GM19324 (cell line): Measurements from ENCODE around the gene PATL2.
"Not testable (repeated sequence)": the region's sequence is repeated elsewhere in the genome, so short reads cannot be mapped to it uniquely, and the experiment has no call there.

Experiments
- ATAC-seq: cut with Tn5 transposase; IDR thresholded peaks from one replicate; pipeline ENCODE4 v1.9.1; 2021; ENCODE audit warnings: mild to moderate bottlenecking, moderate library complexity; ENCODE audit not compliant: unreplicated experiment, low FRiP score

PATL2 gene

DNA sequence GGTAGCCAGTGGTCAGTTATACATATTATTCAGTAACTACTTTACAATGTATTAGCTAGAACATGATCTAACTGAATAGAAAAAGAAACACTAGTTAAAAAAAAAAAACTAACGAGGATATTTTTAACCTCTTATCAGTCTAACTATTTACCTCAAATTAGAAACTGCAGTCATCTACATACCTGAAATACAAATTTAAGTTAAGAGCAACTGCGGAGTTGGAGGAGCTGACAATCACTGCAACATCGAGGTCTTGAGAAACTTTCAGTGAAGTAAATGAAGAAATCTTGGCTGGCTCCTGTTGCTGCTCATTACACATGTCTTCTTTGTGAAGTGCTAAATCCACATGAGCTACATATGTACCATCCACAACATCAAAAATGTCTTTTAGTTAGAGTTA, 54.2 kb downstream of the PATL2 start:
- ATAC-seq: no peak

DNA sequence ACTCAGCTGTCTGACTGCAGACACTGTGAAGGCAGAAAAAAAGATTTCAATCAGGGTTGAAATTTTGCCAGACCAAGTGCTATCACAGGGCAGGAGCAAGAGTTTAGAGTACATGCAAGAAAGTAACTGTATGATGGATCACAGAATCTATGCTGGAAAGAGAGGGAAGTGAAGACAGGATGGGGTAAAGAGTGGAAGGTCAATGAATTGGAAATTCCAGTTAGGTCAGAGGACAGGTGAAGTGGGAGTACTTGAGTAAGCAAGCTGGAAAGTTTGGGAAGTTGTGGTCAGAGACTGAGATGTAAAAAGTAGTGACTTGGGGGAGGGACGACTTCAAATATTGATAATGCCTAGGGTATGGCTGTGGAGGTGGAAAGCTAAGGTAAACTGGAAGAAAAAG, 54.8 kb downstream of the PATL2 start:
- ATAC-seq: no peak

DNA sequence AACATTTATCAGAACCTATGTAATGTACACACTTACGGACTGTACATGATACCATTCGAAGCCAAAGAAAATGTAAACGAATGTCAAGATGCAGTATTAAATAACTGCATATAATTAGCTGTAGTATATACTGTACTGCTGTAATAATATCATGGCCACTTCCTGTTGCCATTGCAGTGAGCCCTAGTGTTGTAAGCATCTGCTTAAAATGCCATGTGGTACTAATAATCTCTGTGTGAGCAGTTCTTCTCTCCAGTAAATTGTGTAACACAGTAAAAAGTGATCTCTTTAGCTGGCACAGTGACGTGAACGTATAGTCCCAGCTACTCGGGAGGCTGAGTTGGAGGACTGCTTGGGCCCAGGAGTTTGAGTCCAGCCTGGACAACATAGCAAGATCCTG, 56.3 kb downstream of the PATL2 start:
- ATAC-seq: no peak

DNA sequence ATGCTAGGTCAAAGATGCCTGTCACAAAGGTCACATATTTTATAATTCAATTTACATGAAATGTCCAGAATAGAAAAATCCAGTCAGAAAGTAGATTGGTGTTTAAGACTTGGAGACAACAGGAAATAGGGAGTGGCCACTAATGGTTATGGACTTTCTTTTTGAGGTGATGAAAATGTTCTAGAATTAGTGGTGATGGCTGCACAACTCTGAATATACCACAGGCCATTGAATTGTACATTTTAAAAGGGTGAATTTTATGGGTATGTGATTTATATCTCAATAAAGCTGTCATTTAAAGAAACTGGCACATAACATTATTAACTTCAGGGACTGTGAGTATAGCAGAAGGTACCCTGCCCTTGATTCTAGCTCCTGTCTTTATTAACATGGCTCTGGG, 63.5 kb downstream of the PATL2 start:
- no peak for ATAC-seq

- no peak for ATAC-seq
Measured at GRCh38 chr15:44647036-44647435, 64.1 kb downstream of the PATL2 start.

GRCh38 chr15:44646460-44646859, 64.7 kb downstream of the PATL2 start:
- ATAC-seq: no peak

DNA sequence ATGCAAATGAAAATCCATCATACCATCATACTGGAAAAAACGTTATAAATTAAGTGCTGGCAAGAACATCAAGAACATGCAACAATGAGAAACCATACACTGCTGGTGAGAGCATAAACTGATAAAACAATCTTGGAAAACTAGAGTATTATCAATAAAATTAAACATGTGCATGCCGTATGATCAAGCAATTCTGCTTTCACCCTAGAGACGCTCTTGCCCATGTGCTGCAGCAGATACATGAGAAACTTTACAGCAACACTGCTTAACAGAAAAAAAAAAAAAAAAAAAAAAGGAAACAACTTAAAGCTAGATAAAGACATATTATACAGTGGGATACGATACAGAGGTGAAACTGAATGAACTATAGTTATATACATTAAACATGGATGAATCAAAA, 69.5 kb downstream of the PATL2 start:
- ATAC-seq: no peak

GRCh38 chr15:44636976-44637375, 74.1 kb downstream of the PATL2 start:
- ATAC-seq: no peak

- no peak for ATAC-seq
Measured at GRCh38 chr15:44633603-44634002, 77.5 kb downstream of the PATL2 start.

GRCh38 chr15:44625286-44625685, 85.8 kb downstream of the PATL2 start:
- ATAC-seq: not testable (repeated sequence)

DNA sequence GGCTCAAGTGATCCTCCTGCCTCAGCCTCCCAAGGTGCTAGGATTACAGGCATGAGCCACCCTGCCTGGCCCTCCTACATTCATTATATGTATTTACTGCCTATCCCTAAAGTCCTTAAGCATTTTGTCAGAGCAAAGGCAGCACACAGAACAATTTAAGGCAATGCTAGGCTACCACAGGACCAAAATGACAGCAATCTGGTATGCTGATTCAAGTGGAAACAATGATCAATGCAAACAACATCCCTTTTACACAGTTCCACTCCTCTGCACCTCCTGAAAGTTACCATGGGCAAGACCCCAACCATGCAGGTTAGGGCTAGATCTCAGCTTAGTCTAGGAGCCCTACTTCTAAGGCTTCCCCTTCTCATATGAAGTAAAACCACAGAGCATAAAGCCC, 87.9 kb downstream of the PATL2 start:
- no peak for ATAC-seq

DNA sequence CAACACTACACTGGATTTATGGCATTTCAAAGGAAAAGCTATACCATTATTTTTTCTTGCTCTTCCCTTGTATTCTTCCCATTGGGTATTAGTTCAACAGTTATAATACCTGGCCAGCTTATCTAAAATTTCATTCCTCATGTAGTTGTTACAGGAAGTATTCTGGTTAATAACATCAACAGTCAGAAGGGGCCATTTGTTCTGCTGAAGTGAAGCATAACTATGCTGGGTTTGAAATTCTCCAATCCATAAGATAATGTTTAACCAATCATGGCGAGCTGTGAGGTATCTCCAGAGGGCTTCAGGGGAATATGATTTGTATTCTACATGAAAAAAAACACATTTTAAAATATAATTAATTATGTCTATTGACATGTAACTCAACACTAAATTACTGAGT, 91.0 kb downstream of the PATL2 start:
- no peak for ATAC-seq

DNA sequence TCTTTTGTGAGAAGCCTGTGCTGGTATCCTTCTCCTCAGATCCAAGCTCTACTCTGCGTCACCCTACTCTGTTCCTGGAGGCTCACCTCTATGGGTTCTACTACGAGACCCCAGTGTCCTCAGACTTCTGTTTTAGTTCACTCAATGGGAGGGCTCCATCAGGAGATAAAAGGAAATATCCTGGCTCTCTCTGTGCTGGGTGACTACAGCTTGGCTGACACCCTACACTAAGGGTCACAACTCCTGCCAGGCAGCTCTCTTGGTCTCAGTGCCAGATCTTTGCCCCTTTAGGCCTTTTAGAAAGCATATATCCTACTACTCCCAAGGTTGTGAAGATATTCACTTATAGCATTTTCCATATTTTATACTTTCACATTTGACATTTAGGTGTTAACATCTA, 94.1 kb downstream of the PATL2 start:
- no peak for ATAC-seq
